ENCODE results near the gene SLC25A10. TPM values are rescaled to one million over a fixed set of nuclear protein-coding genes. Genes with fewer than 3 reads are reported as not detected.

The SLC25A10 gene
- polyA plus RNA-seq, 1 donor from 2014 or later: 8.7 TPM

GRCh38 chr17:81665205-81666091 is 46.6 kb upstream of the SLC25A10 start:
- TF ChIP-seq EZH2 (IDR thresholded peaks at IDR 0.05; ENCODE audit: borderline replicate concordance, insufficient read depth, low read length, poor library complexity, severe bottlenecking) (no peak), RAD21 (conservative IDR thresholded peaks at IDR 0.05) (no peak), POLR2AphosphoS5 (IDR thresholded peaks at IDR 0.05) (no peak), EP300 (conservative IDR thresholded peaks at IDR 0.05; ENCODE audit: poor library complexity, severe bottlenecking) (no peak), TAF1 (IDR thresholded peaks at IDR 0.05; ENCODE audit: low read depth) (no peak)
- H4K20me1 ChIP-seq (ENCODE audit: insufficient read depth): no peaks in the 10 kb centered on the region
- peak overlapping the region; percentile 82 for H3K27ac ChIP-seq (ENCODE audit: low read length)
- H3K9me2 ChIP-seq (ENCODE audit: insufficient read depth, low read length): no peaks in the 10 kb centered on the region
- peak overlapping the region; percentile 91 for H3K9ac ChIP-seq (ENCODE audit: low read length)
- peak overlapping the region; percentile 92 for H3K4me2 ChIP-seq (ENCODE audit: low read length)
- H3K36me3 ChIP-seq (ENCODE audit: insufficient read depth, low read length): no peaks in the 10 kb centered on the region
- peak overlapping the region; percentile 59 for H2AFZ ChIP-seq (ENCODE audit: low read depth, low read length)
- no peaks in the 10 kb centered on the region for H3K27me3 ChIP-seq (ENCODE audit: insufficient read depth, low read depth, low read length)
- peak overlapping the region; percentile 99 for H3K4me3 ChIP-seq (ENCODE audit: low read length)
- H3K79me2 ChIP-seq (replicated peaks; ENCODE audit: insufficient read depth, low read length): peaks cover 10% of the 10 kb centered on the region
- H3F3A ChIP-seq (ENCODE audit: insufficient read depth, low read length, poor library complexity, severe bottlenecking): no peaks in the 10 kb centered on the region
- no peaks in the 10 kb centered on the region for H3K9me3 ChIP-seq (ENCODE audit: low read length)

GRCh38 chr17:81666092-81666341 is 46.1 kb upstream of the SLC25A10 start:
- Histone ChIP-seq H3K9ac (ENCODE audit: low read length) (peak overlapping the region; percentile 91), H3K27ac (ENCODE audit: low read length) (peak overlapping the region; percentile 82), H3K4me2 (ENCODE audit: low read length) (peak overlapping the region; percentile 92), H3K27me3 (ENCODE audit: insufficient read depth, low read depth, low read length) (no peaks in the 10 kb centered on the region), H3K79me2 (replicated peaks; ENCODE audit: insufficient read depth, low read length) (peaks cover 10% of the 10 kb centered on the region), H4K20me1 (ENCODE audit: insufficient read depth) (no peaks in the 10 kb centered on the region), H2AFZ (ENCODE audit: low read depth, low read length) (peak overlapping the region; percentile 59), H3F3A (ENCODE audit: insufficient read depth, low read length, poor library complexity, severe bottlenecking) (no peaks in the 10 kb centered on the region), H3K36me3 (ENCODE audit: insufficient read depth, low read length) (no peaks in the 10 kb centered on the region), H3K9me3 (ENCODE audit: low read length) (no peaks in the 10 kb centered on the region), H3K4me3 (ENCODE audit: low read length) (peak overlapping the region; percentile 99), H3K9me2 (ENCODE audit: insufficient read depth, low read length) (no peaks in the 10 kb centered on the region)
- TF ChIP-seq CTCF (IDR thresholded peaks at IDR 0.05; ENCODE audit: poor library complexity, severe bottlenecking) (no peak), RAD21 (conservative IDR thresholded peaks at IDR 0.05) (no peak), SMC3 (conservative IDR thresholded peaks at IDR 0.05; ENCODE audit: poor library complexity) (no peak), EP300 (conservative IDR thresholded peaks at IDR 0.05; ENCODE audit: poor library complexity, severe bottlenecking) (no peak), TAF1 (IDR thresholded peaks at IDR 0.05; ENCODE audit: low read depth) (no peak), EZH2 (IDR thresholded peaks at IDR 0.05; ENCODE audit: borderline replicate concordance, insufficient read depth, low read length, poor library complexity, severe bottlenecking) (no peak), POLR2AphosphoS5 (IDR thresholded peaks at IDR 0.05) (no peak), REST (IDR thresholded peaks at IDR 0.05; ENCODE audit: borderline replicate concordance) (no peak), MXI1 (conservative IDR thresholded peaks at IDR 0.05; ENCODE audit: poor library complexity, severe bottlenecking) (no peak)

Data from neural cell (in vitro differentiated cells).